ENCODE results near the gene DYRK3.

Gene DYRK3

DNA sequence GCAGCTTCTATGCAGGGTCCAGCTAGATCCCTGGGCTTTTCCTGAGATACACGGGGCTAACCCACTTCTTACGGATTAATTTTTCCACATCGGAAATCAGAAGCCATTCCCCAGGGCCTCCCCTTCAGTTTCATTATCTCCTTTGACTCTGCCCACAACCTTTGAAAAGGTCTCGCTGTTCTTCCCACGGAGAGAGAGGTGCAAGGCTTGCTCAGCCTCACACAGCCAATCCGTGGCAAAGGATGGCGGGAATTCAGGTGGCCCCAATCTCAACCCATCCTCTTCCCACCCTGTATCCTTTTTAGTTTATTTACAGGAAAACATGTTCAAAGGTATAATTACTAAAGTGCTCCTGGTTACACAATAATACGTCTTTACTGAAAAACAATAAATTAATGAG lies 48.7 kb downstream of the DYRK3 start:
- ATAC-seq, result no peak

GRCh38 chr1:206684478-206685333 lies 49.4 kb downstream of the DYRK3 start, which contains the start of gene MAPKAPK2:
Gene MAPKAPK2 (plus strand): TSS chr1:206684905. CDS start chr1:206685230, 325 bp downstream.
- ATAC-seq, result peak; percentile 79 to 81

- peak; percentile 34 to 37 for ATAC-seq
These were observed 50.0 kb downstream of the DYRK3 start for GRCh38 chr1:206685334-206685768.

DNA sequence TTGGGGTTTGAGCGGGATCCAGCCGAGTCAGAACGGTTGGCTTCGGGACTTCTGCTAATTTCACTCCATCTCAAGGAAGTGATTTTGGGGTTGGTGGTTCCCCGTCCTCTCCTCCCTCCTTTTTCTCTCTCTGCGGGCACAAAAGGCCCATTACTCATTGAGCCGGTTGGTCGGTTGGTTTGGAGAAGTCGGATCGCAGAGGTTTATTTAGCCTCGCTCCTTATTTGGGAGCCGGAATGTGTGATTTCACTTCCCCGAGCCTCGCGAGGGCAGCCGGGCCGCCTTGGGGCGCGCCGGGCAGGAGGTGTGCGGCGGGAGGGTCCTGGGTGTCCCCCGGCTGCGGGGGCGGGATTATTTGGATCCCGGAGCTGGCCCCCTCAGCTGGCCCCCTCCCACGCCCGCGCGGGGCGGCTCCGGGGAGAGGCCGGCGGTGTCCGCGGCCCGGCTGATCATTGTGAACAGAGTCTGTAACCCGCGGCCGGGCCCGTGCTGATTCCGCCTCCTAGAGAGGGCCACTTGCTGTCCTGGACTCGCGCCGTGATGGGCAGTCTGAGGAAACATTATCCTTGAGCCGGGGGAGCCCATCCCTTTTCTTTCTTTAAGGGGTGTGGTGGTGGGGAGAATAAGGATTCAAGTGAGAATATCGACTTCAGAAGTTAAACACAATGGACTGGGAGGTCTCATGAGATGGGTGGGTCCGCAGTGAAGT lies 50.6 kb downstream of the DYRK3 start:
- ATAC-seq, result peak; percentile 47 to 49

GRCh38 chr1:206686478-206687249 lies 51.3 kb downstream of the DYRK3 start:
- ATAC-seq, result peak; percentile 9 to 10

DNA sequence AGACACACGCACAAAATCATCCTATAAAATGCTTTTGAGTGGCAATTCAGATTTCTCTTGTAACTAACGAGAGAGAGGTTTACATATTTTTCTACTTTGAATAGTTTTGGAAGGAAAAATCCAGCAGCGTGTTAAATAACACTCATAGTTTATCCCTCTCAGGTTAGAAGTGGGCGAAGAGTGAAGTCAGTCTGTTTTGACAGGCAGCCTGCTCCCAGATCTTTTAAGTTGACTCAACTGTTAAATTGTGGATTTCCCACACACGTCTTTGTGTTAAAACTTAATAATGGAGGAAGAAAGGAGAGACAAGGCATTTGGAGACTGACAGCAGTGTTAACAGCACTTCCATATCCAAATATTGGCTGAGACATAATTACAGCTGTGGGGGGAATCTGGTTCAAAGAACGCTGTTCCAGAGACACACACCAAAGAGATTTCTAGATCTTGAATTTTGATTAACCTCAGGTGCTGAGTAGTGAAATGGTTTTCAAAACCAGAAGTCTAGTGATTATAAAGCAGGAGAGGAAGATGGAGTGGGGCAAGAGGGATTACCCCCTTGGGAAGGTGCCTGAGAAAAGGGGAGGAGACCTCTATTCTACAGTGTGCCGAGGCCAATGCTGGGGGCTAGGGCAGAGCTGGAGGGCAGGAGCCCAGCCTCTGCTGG lies 52.0 kb downstream of the DYRK3 start:
- no peak for ATAC-seq

- peak in 1 of 2 donors; percentile 3 for ATAC-seq
These were observed 52.6 kb downstream of the DYRK3 start for GRCh38 chr1:206687915-206688442.

- no peak for ATAC-seq
These were observed 55.2 kb downstream of the DYRK3 start for GRCh38 chr1:206690516-206690915.

DNA sequence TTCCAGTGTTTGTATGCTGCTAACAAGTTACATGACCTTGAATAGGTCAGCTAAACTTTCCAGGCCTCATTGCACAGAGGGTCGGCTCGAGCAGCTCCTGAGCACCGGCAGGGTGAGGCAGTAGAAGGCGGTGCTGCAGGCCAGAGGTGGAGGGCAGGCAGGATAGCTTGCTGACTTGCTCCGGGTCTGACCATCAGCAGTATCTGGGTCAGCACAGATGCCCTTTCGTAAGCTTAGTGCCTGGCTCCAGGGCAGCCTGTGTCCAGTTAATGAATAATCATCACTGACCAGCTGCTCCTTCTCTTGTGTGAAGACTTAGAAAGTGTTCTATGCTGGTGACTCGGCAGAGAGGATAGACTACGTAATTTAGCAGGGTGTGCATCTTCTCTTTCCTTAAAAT lies 56.3 kb downstream of the DYRK3 start:
- no peak for ATAC-seq

DNA sequence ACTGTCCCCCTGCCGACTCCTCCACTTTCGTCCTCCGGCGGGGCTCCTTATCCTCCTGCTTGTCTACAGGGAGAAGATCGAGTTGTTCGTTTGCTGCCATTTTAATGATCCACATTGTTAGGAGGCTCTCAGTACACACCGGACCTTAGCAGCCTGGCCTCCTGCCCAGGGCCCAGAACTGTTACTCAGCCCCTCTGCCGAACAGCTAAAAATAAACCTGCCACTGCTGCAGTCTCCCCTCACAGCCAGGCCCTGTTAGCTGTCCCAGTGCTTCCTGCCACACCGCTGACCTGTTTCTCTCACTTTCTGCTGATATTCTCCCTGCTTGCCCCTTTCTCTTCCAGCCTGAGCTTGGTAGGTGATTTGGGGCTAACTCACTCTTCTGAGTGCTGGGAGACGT lies 57.7 kb downstream of the DYRK3 start:
- ATAC-seq, result no peak

- no peak for ATAC-seq
These were observed 58.3 kb downstream of the DYRK3 start for GRCh38 chr1:206693592-206693991.

- ATAC-seq, result no peak
These were observed 59.1 kb downstream of the DYRK3 start for GRCh38 chr1:206694171-206695124.

DNA sequence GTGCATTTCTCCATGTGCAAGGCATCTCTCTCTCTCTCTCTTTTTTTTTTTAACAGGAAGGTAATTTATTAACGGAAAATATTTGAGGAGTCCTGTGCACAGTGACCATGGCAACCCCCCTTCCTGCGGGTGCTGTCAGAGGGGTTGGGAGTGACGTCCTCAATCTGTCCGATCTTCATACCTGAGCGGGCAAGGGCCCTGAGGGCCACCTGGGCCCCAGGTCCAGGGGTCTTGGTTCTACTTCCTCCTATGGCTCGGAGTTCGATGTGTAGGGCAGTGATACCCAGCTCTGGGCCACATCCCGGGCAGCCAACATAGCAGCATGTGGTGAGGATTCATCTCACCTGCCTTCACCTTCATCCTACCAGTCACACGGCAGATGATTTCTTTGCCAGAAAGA lies 60.4 kb downstream of the DYRK3 start:
- ATAC-seq, result no peak

DNA sequence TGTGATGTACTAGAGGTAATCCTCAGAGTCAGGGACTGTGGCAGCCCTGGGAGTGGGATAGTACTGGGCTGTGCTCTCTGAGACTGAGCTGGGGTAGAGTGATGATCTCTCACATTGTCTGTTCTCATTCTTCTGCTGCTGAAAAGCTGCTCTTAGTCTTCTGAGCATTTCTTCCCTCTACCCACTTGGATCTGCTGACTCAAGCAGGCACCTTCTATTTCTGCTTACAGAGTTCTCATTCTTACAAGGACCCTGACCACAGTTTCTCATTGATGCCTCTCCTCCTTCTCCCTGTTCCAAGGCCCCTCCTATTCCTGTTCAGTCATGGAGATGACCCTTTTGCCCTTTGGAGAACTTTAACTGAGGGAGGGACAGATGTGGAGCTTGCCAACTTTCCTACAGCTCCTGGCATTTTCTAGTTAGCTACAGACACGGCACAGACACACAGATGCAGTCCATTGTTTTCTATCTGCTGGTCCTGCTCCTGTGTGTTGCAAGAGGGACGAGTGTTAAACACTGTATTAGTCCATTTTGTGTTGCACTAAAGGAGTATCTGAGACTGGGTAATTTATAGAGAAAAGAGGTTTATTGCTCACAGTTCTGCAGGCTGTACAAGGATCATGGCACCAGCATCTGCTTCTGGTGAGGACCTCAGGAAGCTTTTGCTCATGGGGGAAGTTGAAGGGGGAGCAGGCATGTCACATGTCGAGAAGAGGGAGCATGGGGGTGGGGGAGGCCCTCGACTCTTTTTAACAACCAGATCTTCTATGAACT lies 61.7 kb downstream of the DYRK3 start:
- ATAC-seq, result no peak

DNA sequence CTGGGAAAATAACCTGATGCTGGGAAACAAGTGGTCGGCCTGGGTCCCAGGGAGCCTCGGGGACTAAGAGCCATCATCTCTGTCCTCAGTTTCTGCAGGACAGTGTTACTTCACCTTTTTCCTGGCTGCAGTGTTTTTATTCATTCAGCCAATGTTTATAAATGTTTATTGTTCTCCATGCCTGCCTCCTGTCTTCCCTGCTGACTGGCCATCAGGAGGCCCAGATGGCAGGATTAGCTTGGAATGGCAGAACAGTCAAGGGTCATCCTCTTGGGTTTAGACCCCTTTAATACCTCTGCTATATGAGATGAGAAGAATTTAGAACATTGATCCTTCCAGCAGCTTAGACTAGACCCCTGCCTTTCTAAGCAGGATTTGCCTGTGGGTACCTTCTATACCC lies 62.7 kb downstream of the DYRK3 start:
- no peak for ATAC-seq
